ENCODE data around the gene HNRNPL. TPM values are rescaled to one million over a fixed set of nuclear protein-coding genes. Genes with fewer than 3 reads are reported as not detected.
"Not testable (repeated sequence)": the region's sequence is repeated elsewhere in the genome, so short reads cannot be mapped to it uniquely, and the experiment has no call there.

The HNRNPL gene
- total and polyA plus RNA-seq, 2 of the 8 experiments (the other 6 are each of a cell fraction or from before 2014, with no cell fraction given) = 404 to 779 TPM

GRCh38 chr19:38830039-38830733, 19.6 kb downstream of the HNRNPL start (continued):
- TF ChIP-seq HDAC2 (IDR thresholded peaks at IDR 0.05; ENCODE audit: borderline replicate concordance in 1 of 2, low read depth in 2 of 2, low read length in 2 of 2) = no peak
- no peak for TF ChIP-seq TBP (IDR thresholded peaks at IDR 0.05; ENCODE audit: low read depth, low read length)
- TF ChIP-seq RBBP5 (IDR thresholded peaks at IDR 0.05; ENCODE audit: borderline replicate concordance, low read depth, low read length) = no peak
- TF ChIP-seq CEBPB (IDR thresholded peaks at IDR 0.05; ENCODE audit: low read depth, low read length) = no peak

- POLR2A ChIA-PET (ENCODE audit: partially characterized antibody) = interaction anchor here (0.8 to 14.2 kb wide), 4 partner anchors 10 to 40 kb away, joined by 3 to 376 read pairs (median 5); partner anchors contain the start of gene HNRNPL
- not testable (repeated sequence) for DNase-seq (ENCODE audit: low read depth in 1 of 2, low spot score in 2 of 2)
- WGBS, 2 experiments (ENCODE audit: extremely low coverage in 1 of 2, insufficient coverage in 1 of 2, insufficient read length in 1 of 2, insufficient replicate concordance in 2 of 2, low coverage in 1 of 2, low lambda C conversion rate in 2 of 2, missing lambda C conversion rate in 1 of 2) = 96% methylated on average over 7 of the region's 7 CpGs; no CpG with 5 or more reads in 1 of the 2 experiments
Measured at GRCh38 chr19:38829203-38829602, 20.6 kb downstream of the HNRNPL start.

More at GRCh38 chr19:38829203-38829602, 20.6 kb downstream of the HNRNPL start:
- H3K4me2 ChIP-seq (ENCODE audit: insufficient read depth in 1 of 2, low read depth in 2 of 2, low read length in 2 of 2); H3K9me3 ChIP-seq (ENCODE audit: insufficient read depth in 2 of 2, low read depth in 1 of 2, low read length in 1 of 2); H3K79me1 ChIP-seq (ENCODE audit: low read depth, low read length); H2BK12ac ChIP-seq (ENCODE audit: low read depth, low read length); H3K4me3 ChIP-seq (ENCODE audit: extremely low read depth in 1 of 4, insufficient read depth in 2 of 4, low read depth in 3 of 4, low read length in 4 of 4); H2AFZ ChIP-seq (ENCODE audit: low read length); H2BK5ac ChIP-seq (ENCODE audit: low read depth, low read length); H4K20me1 ChIP-seq (replicated peaks in 1 of 2; ENCODE audit: control insufficient read depth in 1 of 2, insufficient read depth in 2 of 2, low read length in 2 of 2); H2BK120ac ChIP-seq (replicated peaks; ENCODE audit: low read depth, low read length); H3K4ac ChIP-seq (replicated peaks; ENCODE audit: insufficient read length, low read depth, low read length); H4K5ac ChIP-seq (ENCODE audit: insufficient read length, low read depth, low read length); H3K27ac ChIP-seq (ENCODE audit: low read depth, low read length); H3K79me2 ChIP-seq (ENCODE audit: control insufficient read depth in 1 of 2, insufficient read depth in 2 of 2, low read length in 2 of 2); H3K4me1 ChIP-seq (replicated peaks in 1 of 4; ENCODE audit: control insufficient read depth in 3 of 4, insufficient read depth in 4 of 4, low read length in 3 of 4); H3K14ac ChIP-seq (ENCODE audit: insufficient read length); H2BK20ac ChIP-seq (ENCODE audit: low read length); H3K56ac ChIP-seq (replicated peaks; ENCODE audit: insufficient read length, low read depth, low read length); H4K8ac ChIP-seq (ENCODE audit: extremely low read depth, insufficient read depth, low read length); H4K91ac ChIP-seq (replicated peaks; ENCODE audit: insufficient read length, low read length); FAIRE-seq; H3K23me2 ChIP-seq (ENCODE audit: low read depth, low read length); H3K9ac ChIP-seq (replicated peaks in 1 of 4; ENCODE audit: extremely low read depth in 1 of 4, low read depth in 3 of 4, low read length in 3 of 4); H2BK15ac ChIP-seq (ENCODE audit: low read length); H3K23ac ChIP-seq (ENCODE audit: insufficient read length); H3K27me3 ChIP-seq (replicated peaks in 1 of 4; ENCODE audit: control insufficient read depth in 3 of 4, extremely low read depth in 1 of 4, insufficient read depth in 3 of 4, low read length in 3 of 4); H3K18ac ChIP-seq (ENCODE audit: extremely low read depth, low read length); H2AK5ac ChIP-seq (ENCODE audit: low read depth, low read length): not testable (repeated sequence)
- peaks cover 0 to 26% (median 5%) of the 10 kb centered on the region in 4 experiments; a peak in 3 of 8 replicates for H3K36me3 ChIP-seq (ENCODE audit: control insufficient read depth in 2 of 4, insufficient read depth in 4 of 4, low read length in 3 of 4)
- CTCF ChIA-PET (ENCODE audit: partially characterized antibody) = interaction anchor here (1.0 to 1.4 kb wide), 2 partner anchors 13 to 60 kb away, joined by 3 to 4 read pairs; no protein-coding TSS in a partner anchor

Data from H1 (cell line).